Activated T-cell treated with anti-CD3 and anti-CD28 coated beads, Interleukin-2, amount 50 U/mL, for 24 hours (primary cell): Measurements from ENCODE around the gene PRKRIP1.
"Not testable (repeated sequence)": the region's sequence is repeated elsewhere in the genome, so short reads cannot be mapped to it uniquely, and the experiment has no call there.

Experiments used
- DNase-seq: peaks from one replicate; pipeline ENCODE4 v3.0.0-alpha.2; 2020
- H3K27ac Mint-ChIP-seq: 2 replicates; pipeline ENCODE4 v1.8.0; 2020; ENCODE audit warnings: mild to moderate bottlenecking, mixed read lengths
- H3K27me3 Mint-ChIP-seq: 2 replicates; pipeline ENCODE4 v1.8.0; 2020; ENCODE audit warnings: mixed read lengths
- H3K36me3 Mint-ChIP-seq: 2 replicates; pipeline ENCODE4 v1.8.0; 2020; ENCODE audit warnings: low read depth, mixed read lengths
- H3K4me1 Mint-ChIP-seq: 2 replicates; pipeline ENCODE4 v1.8.0; 2020; ENCODE audit warnings: low read depth, mixed read lengths
- H3K4me3 Mint-ChIP-seq: 2 replicates; pipeline ENCODE4 v1.8.0; 2020; ENCODE audit warnings: mild to moderate bottlenecking, moderate library complexity, mixed read lengths
- H3K9me3 Mint-ChIP-seq: 2 replicates; pipeline ENCODE4 v1.8.0; 2020; ENCODE audit warnings: mixed read lengths

The PRKRIP1 gene

GRCh38 chr7:102467581-102468477 lies 71.7 kb downstream of the PRKRIP1 start:
- Mint-ChIP-seq H3K27me3 (no peaks in the 10 kb centered on the region), H3K4me1 (peaks cover 29% of the 10 kb centered on the region), H3K36me3 (peaks cover 60% of the 10 kb centered on the region), H3K9me3 (no peaks in the 10 kb centered on the region), H3K4me3 (no peak overlapping the region), H3K27ac (no peak overlapping the region)
- peak; percentile 27 for DNase-seq

DNA sequence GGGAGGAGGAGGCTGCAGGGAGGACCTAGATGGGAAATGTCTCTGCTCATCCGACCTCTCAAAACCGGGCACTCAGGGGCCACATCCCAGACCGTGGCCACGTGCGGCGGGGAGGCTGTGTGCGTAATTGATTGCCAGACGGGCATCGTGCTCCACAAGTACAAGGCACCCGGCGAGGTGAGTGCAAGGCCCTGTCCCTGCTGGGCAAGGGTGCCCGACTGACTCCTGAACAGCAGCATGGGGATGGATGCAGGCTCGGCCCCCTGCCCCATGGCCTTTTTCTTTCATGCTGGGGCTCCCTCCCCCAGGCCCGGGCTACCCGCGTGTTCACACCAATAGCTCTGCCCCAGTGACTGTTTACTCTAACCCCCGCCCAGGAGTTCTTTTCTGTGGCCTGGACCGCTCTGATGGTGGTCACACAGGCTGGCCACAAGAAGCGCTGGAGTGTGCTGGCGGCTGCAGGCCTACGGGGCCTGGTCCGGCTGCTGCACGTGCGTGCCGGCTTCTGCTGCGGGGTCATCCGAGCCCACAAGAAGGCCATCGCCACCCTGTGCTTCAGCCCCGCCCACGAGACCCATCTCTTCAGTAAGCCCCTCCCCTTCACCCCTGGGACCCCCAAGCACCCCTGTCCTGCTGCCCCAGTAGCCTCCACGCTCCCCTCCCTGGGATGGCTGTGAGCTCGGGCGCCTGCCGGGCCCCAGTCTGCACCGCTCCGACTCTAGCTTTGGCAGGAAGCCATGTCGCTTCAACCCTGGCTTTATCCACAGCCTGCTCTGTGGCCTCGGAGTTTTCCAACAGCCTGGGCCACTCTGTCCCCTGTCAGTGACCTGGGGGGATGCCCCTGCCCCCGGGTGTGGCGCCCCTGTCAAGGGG lies 72.6 kb downstream of the PRKRIP1 start:
- peak; percentile 27 for DNase-seq
- no peaks in the 10 kb centered on the region for H3K9me3 Mint-ChIP-seq
- H3K4me3 Mint-ChIP-seq, result no peak overlapping the region
- peaks cover 68% of the 10 kb centered on the region for H3K36me3 Mint-ChIP-seq
- no peaks in the 10 kb centered on the region for H3K27me3 Mint-ChIP-seq
- no peak overlapping the region for H3K27ac Mint-ChIP-seq
- H3K4me1 Mint-ChIP-seq, result peaks cover 25% of the 10 kb centered on the region

DNA sequence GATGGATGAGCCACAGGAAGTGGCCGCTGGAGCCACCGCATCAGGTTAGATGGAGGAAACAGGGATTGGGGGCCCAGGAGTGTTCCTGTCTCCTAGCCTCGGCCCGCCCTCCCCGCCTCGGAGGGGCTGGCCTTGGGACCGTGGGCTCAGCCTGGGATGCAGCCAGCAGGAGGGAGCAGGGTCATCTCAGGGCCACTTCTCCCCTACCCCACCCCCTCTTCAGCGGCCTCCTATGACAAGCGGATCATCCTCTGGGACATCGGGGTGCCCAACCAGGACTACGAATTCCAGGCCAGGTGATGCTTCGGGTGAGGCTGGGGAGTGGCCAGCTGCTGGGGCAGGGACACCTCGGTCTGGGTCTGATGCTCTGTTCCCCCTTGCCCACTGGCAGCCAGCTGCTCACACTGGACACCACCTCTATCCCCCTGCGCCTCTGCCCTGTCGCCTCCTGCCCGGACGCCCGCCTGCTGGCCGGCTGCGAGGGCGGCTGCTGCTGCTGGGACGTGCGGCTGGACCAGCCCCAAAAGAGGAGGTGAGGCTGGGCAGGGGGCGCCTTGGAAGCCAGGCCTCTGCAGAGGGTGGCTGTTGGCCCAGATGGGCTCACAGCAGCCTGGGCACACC lies 73.3 kb downstream of the PRKRIP1 start:
- no peak overlapping the region for H3K27ac Mint-ChIP-seq
- H3K9me3 Mint-ChIP-seq, result no peaks in the 10 kb centered on the region
- H3K4me1 Mint-ChIP-seq, result peaks cover 20% of the 10 kb centered on the region

GRCh38 chr7:102469972-102470825 lies 74.0 kb downstream of the PRKRIP1 start:
- peaks cover 64% of the 10 kb centered on the region for H3K36me3 Mint-ChIP-seq
- no peaks in the 10 kb centered on the region for H3K27me3 Mint-ChIP-seq
- no peak overlapping the region for H3K4me3 Mint-ChIP-seq
- peak overlapping the region; percentile 38 for H3K27ac Mint-ChIP-seq
- peaks cover 20% of the 10 kb centered on the region for H3K4me1 Mint-ChIP-seq
- no peak for DNase-seq
- H3K9me3 Mint-ChIP-seq, result no peaks in the 10 kb centered on the region

More for the DNA sequence above, 73.3 kb downstream of the PRKRIP1 start:
- no peak for DNase-seq
- Mint-ChIP-seq H3K27me3 (no peaks in the 10 kb centered on the region), H3K36me3 (peaks cover 65% of the 10 kb centered on the region), H3K4me3 (no peak overlapping the region)

- Mint-ChIP-seq H3K4me3 (no peak overlapping the region), H3K27ac (peak overlapping the region; percentile 57)
Observed at GRCh38 chr7:102471791-102472125, 75.6 kb downstream of the PRKRIP1 start.

GRCh38 chr7:102472126-102473041 lies 76.2 kb downstream of the PRKRIP1 start:
- Mint-ChIP-seq H3K36me3 (peaks cover 56% of the 10 kb centered on the region), H3K4me1 (peaks cover 1% of the 10 kb centered on the region), H3K4me3 (no peak overlapping the region), H3K9me3 (no peaks in the 10 kb centered on the region), H3K27me3 (no peaks in the 10 kb centered on the region), H3K27ac (peak overlapping the region; percentile 57)
- no peak for DNase-seq

More at GRCh38 chr7:102471791-102472125, 75.6 kb downstream of the PRKRIP1 start:
- peaks cover 61% of the 10 kb centered on the region for H3K36me3 Mint-ChIP-seq
- no peaks in the 10 kb centered on the region for H3K27me3 Mint-ChIP-seq
- no peaks in the 10 kb centered on the region for H3K9me3 Mint-ChIP-seq
- peaks cover 7% of the 10 kb centered on the region for H3K4me1 Mint-ChIP-seq
- DNase-seq, result no peak

DNA sequence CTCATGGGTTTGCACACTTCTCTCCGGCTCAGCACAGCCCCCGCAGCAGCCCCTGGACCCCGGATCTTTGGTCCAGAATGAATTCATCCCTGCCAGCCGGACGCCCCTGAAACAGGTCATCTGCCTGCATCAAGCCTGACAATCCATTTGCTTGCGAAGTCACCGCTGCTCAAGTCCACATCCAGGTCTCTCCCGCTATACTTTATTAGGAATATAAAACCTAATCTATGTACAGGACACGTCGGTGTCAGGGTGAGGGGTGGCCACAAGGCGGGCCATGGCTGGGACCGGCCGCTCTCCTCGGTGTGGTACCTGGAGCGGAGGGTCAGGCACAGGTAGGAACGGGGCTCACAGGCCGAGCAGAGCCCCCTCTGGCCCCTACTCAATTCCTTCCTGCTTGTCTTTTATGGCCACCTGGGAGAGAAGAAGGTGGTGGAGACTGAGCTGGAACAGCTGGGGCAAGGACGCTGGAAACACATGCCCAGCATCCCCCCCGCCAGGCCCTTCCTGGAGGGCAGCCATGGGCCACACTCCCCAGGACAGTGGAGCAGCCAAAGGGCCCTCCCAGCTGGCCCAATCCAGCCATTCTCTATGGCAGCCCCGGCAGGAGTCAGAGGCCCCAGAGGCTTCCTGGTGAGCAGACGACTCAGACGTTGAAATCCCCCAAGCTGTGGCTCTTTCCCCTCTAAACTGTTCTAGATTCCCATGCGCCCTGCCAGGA lies 77.3 kb downstream of the PRKRIP1 start:
- Mint-ChIP-seq H3K36me3 (peaks cover 48% of the 10 kb centered on the region), H3K4me3 (no peak overlapping the region), H3K4me1 (peaks cover 1% of the 10 kb centered on the region), H3K9me3 (no peaks in the 10 kb centered on the region), H3K27me3 (no peaks in the 10 kb centered on the region), H3K27ac (peak overlapping the region; percentile 55)
- DNase-seq, result no peak

GRCh38 chr7:102474116-102474515 lies 78.0 kb downstream of the PRKRIP1 start:
- not testable (repeated sequence) for DNase-seq, H3K4me3 Mint-ChIP-seq

GRCh38 chr7:102474736-102475435 lies 78.7 kb downstream of the PRKRIP1 start:
- not testable (repeated sequence) for H3K4me1 Mint-ChIP-seq, H3K27me3 Mint-ChIP-seq, H3K4me3 Mint-ChIP-seq, DNase-seq, H3K9me3 Mint-ChIP-seq, H3K27ac Mint-ChIP-seq
- H3K36me3 Mint-ChIP-seq, result peaks cover 40% of the 10 kb centered on the region

More at GRCh38 chr7:102474116-102474515, 78.0 kb downstream of the PRKRIP1 start:
- H3K27me3 Mint-ChIP-seq, H3K9me3 Mint-ChIP-seq, H3K4me1 Mint-ChIP-seq, H3K27ac Mint-ChIP-seq: not testable (repeated sequence)
- peaks cover 44% of the 10 kb centered on the region for H3K36me3 Mint-ChIP-seq
